ENCODE measurements around the gene ANO4.

ANO4 gene

GRCh38 chr12:101044512-101045059 is 250.0 kb downstream of the ANO4 start:
- TF ChIP-seq CTCF (IDR thresholded peaks at IDR 0.05; ENCODE audit: poor library complexity, severe bottlenecking), result no peak
- Histone ChIP-seq H3K27ac (ENCODE audit: poor library complexity, severe bottlenecking) (no peak overlapping the region), H3K36me3 (ENCODE audit: low read depth) (no peaks in the 10 kb centered on the region), H3K9me3 (ENCODE audit: severe bottlenecking) (no peaks in the 10 kb centered on the region), H3K4me3 (ENCODE audit: severe bottlenecking) (no peak overlapping the region), H3K27me3 (ENCODE audit: insufficient read depth, poor library complexity, severe bottlenecking) (no peaks in the 10 kb centered on the region), H3K4me1 (ENCODE audit: insufficient read depth, poor library complexity, severe bottlenecking) (peaks cover 5% of the 10 kb centered on the region)
- ATAC-seq (ENCODE audit: low read depth) (no peak), DNase-seq (ENCODE audit: low spot score) (no peak)

- ATAC-seq (ENCODE audit: low read depth), result no peak
- no peak overlapping the region for H3K4me3 ChIP-seq (ENCODE audit: severe bottlenecking)
- H3K27me3 ChIP-seq (ENCODE audit: insufficient read depth, poor library complexity, severe bottlenecking), result no peaks in the 10 kb centered on the region
- no peaks in the 10 kb centered on the region for H3K36me3 ChIP-seq (ENCODE audit: low read depth)
- peaks cover 5% of the 10 kb centered on the region for H3K4me1 ChIP-seq (ENCODE audit: insufficient read depth, poor library complexity, severe bottlenecking)
- DNase-seq (ENCODE audit: low spot score), result no peak
- no peak for TF ChIP-seq CTCF (IDR thresholded peaks at IDR 0.05; ENCODE audit: poor library complexity, severe bottlenecking)
- no peak overlapping the region for H3K27ac ChIP-seq (ENCODE audit: poor library complexity, severe bottlenecking)
- H3K9me3 ChIP-seq (ENCODE audit: severe bottlenecking), result no peaks in the 10 kb centered on the region
These were observed 251.2 kb downstream of the ANO4 start for GRCh38 chr12:101045486-101046464.

GRCh38 chr12:101047652-101048051 is 253.1 kb downstream of the ANO4 start:
- H3K4me1 ChIP-seq (ENCODE audit: insufficient read depth, poor library complexity, severe bottlenecking), result peaks cover 16% of the 10 kb centered on the region
- no peak overlapping the region for H3K4me3 ChIP-seq (ENCODE audit: severe bottlenecking)
- TF ChIP-seq CTCF (IDR thresholded peaks at IDR 0.05; ENCODE audit: poor library complexity, severe bottlenecking), result no peak
- ATAC-seq (ENCODE audit: low read depth) (no peak), DNase-seq (ENCODE audit: low spot score) (no peak)
- no peak overlapping the region for H3K27ac ChIP-seq (ENCODE audit: poor library complexity, severe bottlenecking)
- H3K36me3 ChIP-seq (ENCODE audit: low read depth), result no peaks in the 10 kb centered on the region
- H3K27me3 ChIP-seq (ENCODE audit: insufficient read depth, poor library complexity, severe bottlenecking), result no peaks in the 10 kb centered on the region
- no peaks in the 10 kb centered on the region for H3K9me3 ChIP-seq (ENCODE audit: severe bottlenecking)

- ATAC-seq (ENCODE audit: low read depth) (no peak), DNase-seq (ENCODE audit: low spot score) (no peak)
- H3K27me3 ChIP-seq (ENCODE audit: insufficient read depth, poor library complexity, severe bottlenecking), result no peaks in the 10 kb centered on the region
- no peak for TF ChIP-seq CTCF (IDR thresholded peaks at IDR 0.05; ENCODE audit: poor library complexity, severe bottlenecking)
- H3K4me1 ChIP-seq (ENCODE audit: insufficient read depth, poor library complexity, severe bottlenecking), result peaks cover 18% of the 10 kb centered on the region
- no peaks in the 10 kb centered on the region for H3K9me3 ChIP-seq (ENCODE audit: severe bottlenecking)
- H3K27ac ChIP-seq (ENCODE audit: poor library complexity, severe bottlenecking), result peak overlapping the region; percentile 90
- H3K4me3 ChIP-seq (ENCODE audit: severe bottlenecking), result no peak overlapping the region
- no peaks in the 10 kb centered on the region for H3K36me3 ChIP-seq (ENCODE audit: low read depth)
These were observed 256.1 kb downstream of the ANO4 start for GRCh38 chr12:101050631-101051030.

Data from RWPE2 (cell line).